Stimulated activated memory B cell treated with anti-CD40 and anti-IgM and Interleukin-4, amounts not matched to agents 10 μg/mL and 1 μg/mL and 100 μg/mL, for 72 hours (primary cell): ENCODE measurements around the gene TOGARAM2.

ENCODE experiments used
- ATAC-seq: fragments of 150-1000 bp; cut with Tn5 transposase; 2 replicates; pipeline ENCODE4 v1.10.0; 2021
- H3K27ac Mint-ChIP-seq: one replicate; pipeline ENCODE4 v1.8.0; 2022; ENCODE audit warnings: mild to moderate bottlenecking, mixed read lengths
- H3K27me3 Mint-ChIP-seq: one replicate; pipeline ENCODE4 v1.8.0; 2022; ENCODE audit warnings: mixed read lengths
- H3K36me3 Mint-ChIP-seq: one replicate; pipeline ENCODE4 v1.8.0; 2022; ENCODE audit warnings: mixed read lengths
- H3K4me1 Mint-ChIP-seq: one replicate; pipeline ENCODE4 v1.8.0; 2022; ENCODE audit warnings: mixed read lengths
- H3K4me3 Mint-ChIP-seq: one replicate; pipeline ENCODE4 v1.8.0; 2022; ENCODE audit warnings: mild to moderate bottlenecking, moderate library complexity, mixed read lengths
- H3K9me3 Mint-ChIP-seq: one replicate; pipeline ENCODE4 v1.8.0; 2022; ENCODE audit warnings: mixed read lengths

Gene TOGARAM2

DNA sequence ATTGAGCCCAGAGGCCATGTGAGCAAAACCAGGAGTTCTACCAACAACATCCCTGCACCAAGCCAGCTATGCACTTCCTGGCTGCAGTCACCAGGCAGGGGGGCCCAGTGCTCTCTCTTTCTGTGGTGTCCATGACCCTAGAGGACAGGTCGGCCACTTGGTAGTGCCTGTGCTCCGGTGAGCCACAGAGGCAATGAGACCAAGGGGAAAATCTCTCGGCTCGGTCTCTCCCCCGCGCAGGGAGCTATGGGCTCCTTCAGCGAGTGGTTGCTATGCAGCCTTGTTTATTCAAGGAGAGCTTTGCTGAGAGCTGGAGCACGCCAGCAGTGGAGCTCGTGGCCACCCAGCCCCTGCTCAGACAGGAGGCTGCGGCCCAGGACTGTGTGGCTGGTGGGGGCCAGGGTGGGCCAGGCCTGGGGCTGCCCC is at the start of gene TOGARAM2:
Gene TOGARAM2 (plus strand): TSS at position 283 of the 426 bp plus-strand sequence. CDS start 13,537 bp downstream, outside the sequence.
- Mint-ChIP-seq H3K4me1 (no peaks in the 10 kb centered on the region), H3K9me3 (no peaks in the 10 kb centered on the region), H3K36me3 (no peaks in the 10 kb centered on the region), H3K4me3 (no peak within 1 kb of the TSS), H3K27me3 (peaks cover 17% of the 10 kb centered on the region), H3K27ac (no peak within 1 kb of the TSS)
- ATAC-seq, result no peak

DNA sequence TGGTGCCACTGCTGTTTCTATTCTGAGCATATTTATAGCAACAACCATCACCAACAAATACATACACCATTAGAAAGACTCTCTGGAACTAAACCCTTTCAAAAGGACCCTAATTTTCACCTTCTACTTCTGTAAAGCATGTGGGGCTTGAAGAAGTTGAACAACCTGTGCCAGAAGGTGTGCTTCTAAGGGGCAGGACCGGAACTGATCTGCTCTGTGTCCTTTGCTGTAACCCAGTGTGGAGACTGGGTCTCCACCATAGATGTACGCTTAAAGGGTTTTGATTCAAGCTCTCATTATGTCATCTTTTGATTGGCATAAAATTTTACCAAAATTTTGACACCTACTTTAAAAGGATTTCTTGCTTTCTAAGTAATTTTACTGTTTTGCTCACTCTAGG is 46.3 kb upstream of the TOGARAM2 start:
- no peak overlapping the region for H3K27ac Mint-ChIP-seq
- ATAC-seq, result no peak
- H3K27me3 Mint-ChIP-seq, result no peaks in the 10 kb centered on the region
- H3K4me1 Mint-ChIP-seq, result no peaks in the 10 kb centered on the region
- no peak overlapping the region for H3K4me3 Mint-ChIP-seq
- H3K36me3 Mint-ChIP-seq, result peaks cover 57% of the 10 kb centered on the region
- no peaks in the 10 kb centered on the region for H3K9me3 Mint-ChIP-seq

DNA sequence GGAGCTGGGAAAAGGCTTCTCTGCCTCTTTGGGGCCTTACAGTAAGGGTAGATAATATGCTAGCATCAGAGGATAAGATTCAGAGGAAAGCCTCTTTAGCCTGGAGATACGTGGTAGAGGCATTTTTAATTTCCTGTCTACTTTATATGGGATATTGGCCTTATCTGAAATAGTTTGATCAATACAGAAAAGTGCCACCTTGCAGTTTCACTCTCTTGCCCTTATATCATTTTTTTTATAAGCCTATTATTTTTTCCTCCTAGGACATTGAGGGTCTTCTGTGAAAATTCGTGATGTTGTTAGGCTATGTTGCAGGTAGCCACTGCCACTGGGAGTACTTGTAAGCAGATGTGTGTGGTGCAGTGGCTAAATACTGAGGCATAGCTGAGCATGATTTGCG is 40.1 kb upstream of the TOGARAM2 start:
- no peaks in the 10 kb centered on the region for H3K4me1 Mint-ChIP-seq
- H3K27me3 Mint-ChIP-seq, result no peaks in the 10 kb centered on the region
- H3K4me3 Mint-ChIP-seq, result no peak overlapping the region
- H3K9me3 Mint-ChIP-seq, result no peaks in the 10 kb centered on the region
- peaks cover 84% of the 10 kb centered on the region for H3K36me3 Mint-ChIP-seq
- no peak for ATAC-seq
- H3K27ac Mint-ChIP-seq, result no peak overlapping the region

DNA sequence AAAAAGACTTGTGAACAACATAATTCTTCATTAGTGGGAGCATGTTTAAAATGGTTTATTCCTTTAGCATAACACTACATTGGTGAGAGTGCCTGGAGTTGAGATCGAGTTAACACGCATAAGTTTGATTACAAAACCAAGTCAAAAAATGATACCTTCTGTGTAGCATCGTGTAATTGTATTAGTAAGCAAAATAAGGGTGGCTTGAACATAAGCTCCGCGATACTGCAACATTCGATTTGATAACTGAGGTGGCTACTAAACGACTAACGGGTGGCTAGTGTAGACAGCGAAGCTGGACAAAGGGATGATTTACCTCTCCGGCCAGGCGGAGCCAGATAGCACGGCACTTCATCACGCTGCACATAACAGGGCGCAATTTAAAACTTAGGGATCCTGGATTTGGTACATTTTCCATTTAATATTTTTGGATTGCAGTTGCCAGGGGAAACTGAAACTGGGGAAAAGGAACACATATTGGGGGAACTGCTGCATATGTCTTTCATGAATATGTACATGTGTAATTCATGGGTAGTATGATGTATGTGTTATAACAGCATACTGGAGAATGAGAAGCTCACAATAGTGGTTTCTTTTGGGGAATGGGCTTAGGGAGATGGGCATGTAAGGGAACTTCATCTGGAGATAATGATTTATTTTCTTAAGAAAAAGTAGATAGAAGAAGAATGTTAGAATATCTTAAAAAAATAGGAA is 36.4 kb upstream of the TOGARAM2 start:
- no peaks in the 10 kb centered on the region for H3K27me3 Mint-ChIP-seq
- H3K36me3 Mint-ChIP-seq, result peaks cover 73% of the 10 kb centered on the region
- no peak overlapping the region for H3K4me3 Mint-ChIP-seq
- peaks cover 1% of the 10 kb centered on the region for H3K4me1 Mint-ChIP-seq
- no peak overlapping the region for H3K27ac Mint-ChIP-seq
- no peak for ATAC-seq
- H3K9me3 Mint-ChIP-seq, result no peaks in the 10 kb centered on the region

DNA sequence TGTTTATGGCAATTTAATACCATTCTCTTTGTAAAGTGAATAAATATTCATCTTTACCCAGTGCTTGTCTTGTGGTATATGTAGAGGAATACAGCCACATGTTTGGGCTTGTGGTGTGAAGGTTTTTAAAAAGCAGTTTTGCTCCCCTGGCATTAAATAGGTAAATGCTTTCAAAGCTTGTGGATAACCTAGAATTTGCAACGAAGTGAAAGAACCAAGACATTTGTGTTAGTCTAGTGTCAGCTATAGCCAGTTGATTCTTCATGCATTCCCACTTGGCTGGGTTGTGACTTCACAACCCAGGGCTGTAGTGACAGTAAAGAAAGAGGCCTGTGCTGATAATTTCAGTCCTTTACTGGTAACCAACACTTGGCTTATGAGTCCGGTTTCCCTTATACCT is 32.9 kb upstream of the TOGARAM2 start:
- H3K36me3 Mint-ChIP-seq, result peaks cover 55% of the 10 kb centered on the region
- no peaks in the 10 kb centered on the region for H3K27me3 Mint-ChIP-seq
- no peak for ATAC-seq
- H3K4me1 Mint-ChIP-seq, result peaks cover 24% of the 10 kb centered on the region
- no peak overlapping the region for H3K4me3 Mint-ChIP-seq
- no peak overlapping the region for H3K27ac Mint-ChIP-seq
- H3K9me3 Mint-ChIP-seq, result no peaks in the 10 kb centered on the region

DNA sequence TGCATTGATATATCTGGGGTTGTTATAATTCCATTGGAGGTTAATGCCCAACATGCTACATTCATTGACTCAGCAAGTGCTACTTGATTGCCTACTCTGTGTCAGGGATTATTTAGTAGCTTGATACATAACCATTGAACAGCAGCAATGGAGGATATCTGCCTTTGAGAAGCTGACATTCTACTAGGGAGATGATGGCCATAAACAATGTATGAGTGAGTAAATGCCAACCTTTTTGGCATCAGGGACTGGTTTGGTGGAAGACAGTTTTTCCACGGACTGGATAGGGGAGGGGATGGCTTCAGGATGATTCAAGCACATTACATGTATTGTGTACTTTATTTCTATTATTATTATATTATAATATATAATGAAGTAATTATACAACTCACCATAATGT is 31.9 kb upstream of the TOGARAM2 start:
- H3K27ac Mint-ChIP-seq, result no peak overlapping the region
- no peaks in the 10 kb centered on the region for H3K9me3 Mint-ChIP-seq
- no peaks in the 10 kb centered on the region for H3K27me3 Mint-ChIP-seq
- no peak for ATAC-seq
- no peak overlapping the region for H3K4me3 Mint-ChIP-seq
- H3K36me3 Mint-ChIP-seq, result peaks cover 44% of the 10 kb centered on the region
- peaks cover 24% of the 10 kb centered on the region for H3K4me1 Mint-ChIP-seq

DNA sequence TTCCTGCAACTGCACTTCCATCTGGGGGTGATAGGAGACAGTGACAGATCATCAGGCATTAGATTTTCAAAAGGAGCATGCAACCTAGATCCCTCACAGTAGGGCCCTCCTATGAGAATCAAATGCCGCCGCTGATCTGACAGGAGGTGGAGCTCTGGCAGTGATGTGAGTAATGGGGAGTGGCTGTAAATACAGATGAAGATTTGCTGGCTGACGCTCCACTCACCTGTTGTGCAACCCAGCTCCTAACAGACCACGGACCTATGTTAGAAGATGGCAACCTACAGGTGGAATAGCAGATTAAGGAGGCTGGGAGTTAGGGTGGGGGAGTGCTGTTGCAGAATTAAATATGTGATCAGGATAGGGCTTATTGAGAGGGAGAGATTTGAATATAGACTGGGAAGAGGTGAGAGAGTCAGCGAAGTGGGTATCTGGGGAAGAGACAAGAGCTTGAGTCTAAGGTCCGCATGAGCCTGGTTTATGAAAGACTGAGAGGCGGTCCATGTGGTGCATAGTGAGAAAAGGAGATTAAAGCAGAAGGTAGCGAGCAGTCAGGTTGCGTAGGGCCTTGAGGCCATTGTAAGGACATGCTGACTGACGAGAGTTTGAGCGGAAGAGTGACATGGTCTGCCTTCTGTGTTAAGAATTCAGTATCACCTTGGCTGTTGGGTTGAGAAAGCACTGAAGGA is 31.3 kb upstream of the TOGARAM2 start:
- peaks cover 24% of the 10 kb centered on the region for H3K4me1 Mint-ChIP-seq
- no peak for ATAC-seq
- H3K27me3 Mint-ChIP-seq, result no peaks in the 10 kb centered on the region
- H3K36me3 Mint-ChIP-seq, result peaks cover 39% of the 10 kb centered on the region
- no peaks in the 10 kb centered on the region for H3K9me3 Mint-ChIP-seq
- no peak overlapping the region for H3K4me3 Mint-ChIP-seq
- no peak overlapping the region for H3K27ac Mint-ChIP-seq

DNA sequence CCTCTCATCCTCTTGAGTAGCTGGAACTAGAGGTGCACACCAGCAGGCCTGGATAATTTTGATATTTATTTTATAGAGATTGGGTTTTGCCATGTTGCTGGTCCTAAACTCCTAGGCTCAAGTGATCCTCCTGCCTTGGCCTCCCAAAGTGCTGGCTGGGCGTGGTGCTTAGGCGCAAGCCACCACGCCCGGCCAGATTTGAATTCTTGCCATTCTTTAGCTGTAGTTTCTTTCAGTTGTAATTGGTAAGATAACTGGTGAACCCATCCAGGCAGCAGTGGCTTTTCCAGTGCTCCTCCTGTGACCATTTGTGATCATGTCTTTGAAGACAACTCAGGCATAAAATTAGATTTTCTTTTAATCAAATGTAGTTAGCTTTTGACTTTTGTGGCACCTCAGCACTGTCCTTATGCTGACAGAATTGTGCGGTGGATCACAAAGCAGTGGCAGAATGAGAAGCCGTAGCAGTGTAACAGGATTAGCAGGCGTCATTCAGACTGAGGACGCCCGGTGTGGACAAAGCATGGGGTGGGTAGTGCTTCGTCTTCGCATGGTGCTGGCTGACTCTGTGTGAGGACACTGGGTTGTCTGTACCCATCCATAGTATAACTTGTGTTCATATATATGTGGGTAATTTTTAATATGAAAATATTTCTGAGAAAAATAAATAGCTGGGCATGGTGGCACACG is 30.0 kb upstream of the TOGARAM2 start:
- peaks cover 28% of the 10 kb centered on the region for H3K36me3 Mint-ChIP-seq
- no peaks in the 10 kb centered on the region for H3K27me3 Mint-ChIP-seq
- peaks cover 24% of the 10 kb centered on the region for H3K4me1 Mint-ChIP-seq
- no peaks in the 10 kb centered on the region for H3K9me3 Mint-ChIP-seq
- no peak overlapping the region for H3K4me3 Mint-ChIP-seq
- no peak for ATAC-seq
- H3K27ac Mint-ChIP-seq, result no peak overlapping the region

DNA sequence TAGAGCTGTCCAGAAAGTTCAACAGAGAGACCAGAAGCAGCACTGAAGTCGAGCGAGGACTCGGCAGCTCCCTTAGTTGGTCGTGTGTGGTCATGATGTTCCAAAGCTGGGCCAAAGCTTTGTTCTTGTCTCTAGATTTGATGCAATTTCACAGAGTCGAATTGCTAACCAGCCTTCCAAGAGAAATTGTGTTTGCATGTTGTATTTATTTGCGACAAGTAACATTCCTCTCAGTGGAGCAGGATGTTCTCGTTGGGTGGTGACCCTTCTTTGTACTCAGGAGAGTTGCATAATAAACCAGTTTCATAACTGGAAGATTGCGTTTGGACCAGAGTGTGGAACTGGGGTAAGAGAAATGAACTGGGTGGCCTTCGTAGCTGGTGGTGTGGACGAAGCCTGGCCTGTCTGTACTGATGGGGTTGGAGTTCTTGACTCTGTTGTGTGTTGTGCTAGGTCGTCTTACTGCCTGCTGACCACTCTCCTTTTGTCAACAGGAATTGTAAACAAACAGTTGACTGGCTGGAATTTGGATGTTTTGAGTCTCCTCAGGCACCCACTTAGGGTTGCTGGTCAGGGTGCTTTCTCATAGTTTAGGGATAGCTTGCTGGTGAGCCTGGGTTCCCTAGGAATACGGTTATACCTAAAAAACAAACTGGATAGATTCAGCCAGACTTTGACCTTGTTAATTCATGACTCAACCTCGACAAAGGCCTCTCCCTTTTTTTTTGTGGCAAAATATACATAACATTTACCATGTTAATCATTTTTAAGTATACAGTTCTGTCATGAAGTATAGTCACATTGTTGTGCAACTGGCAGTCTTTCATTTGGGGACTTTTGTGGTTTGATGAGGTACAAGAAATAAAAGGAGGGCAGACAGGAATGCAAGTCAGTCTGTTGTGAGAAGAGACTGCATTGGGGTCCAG is 28.9 kb upstream of the TOGARAM2 start:
- Mint-ChIP-seq H3K27me3 (no peaks in the 10 kb centered on the region), H3K4me1 (peaks cover 24% of the 10 kb centered on the region), H3K9me3 (no peaks in the 10 kb centered on the region), H3K36me3 (peaks cover 21% of the 10 kb centered on the region), H3K27ac (no peak overlapping the region), H3K4me3 (no peak overlapping the region)
- no peak for ATAC-seq

DNA sequence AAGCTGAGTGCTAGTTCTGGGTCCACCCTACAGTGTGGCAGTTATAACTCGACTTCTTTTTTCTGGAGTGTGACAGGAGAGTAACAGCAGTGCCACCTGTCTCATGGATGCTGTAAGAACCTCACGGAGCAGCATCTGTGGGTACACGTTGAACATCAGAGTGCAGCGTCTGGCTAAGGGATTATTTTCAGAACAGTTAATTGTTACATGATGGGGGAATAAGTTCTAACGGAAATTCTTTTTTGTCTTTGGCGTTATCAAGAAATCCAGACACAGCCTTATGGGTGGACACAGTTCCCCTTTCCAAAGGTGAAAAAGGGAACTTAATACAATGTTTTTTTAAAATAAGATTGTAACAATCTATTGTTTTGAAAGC is 28.3 kb upstream of the TOGARAM2 start:
- Mint-ChIP-seq H3K9me3 (no peaks in the 10 kb centered on the region), H3K4me1 (peaks cover 24% of the 10 kb centered on the region), H3K27me3 (no peaks in the 10 kb centered on the region), H3K27ac (no peak overlapping the region), H3K36me3 (peaks cover 21% of the 10 kb centered on the region), H3K4me3 (no peak overlapping the region)
- no peak for ATAC-seq

DNA sequence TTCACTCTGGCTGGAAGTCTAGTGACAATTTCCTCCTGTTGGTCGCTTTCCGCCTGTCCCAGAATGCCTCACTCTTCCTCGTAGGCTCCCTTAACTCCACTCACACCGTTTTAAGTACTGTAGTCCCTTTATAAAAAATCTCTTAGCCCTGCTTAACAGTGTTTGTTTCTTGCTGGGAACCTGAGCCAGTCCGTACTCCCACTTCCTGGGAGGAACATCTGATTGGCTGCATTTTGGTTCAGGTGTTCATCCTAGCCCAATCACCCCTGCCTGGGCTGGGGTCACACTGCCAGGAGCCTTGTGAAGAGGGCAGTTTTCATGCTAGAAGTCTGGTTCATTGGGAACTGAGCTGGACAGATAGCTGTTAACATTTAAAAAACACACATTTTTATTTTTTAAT is 25.6 kb upstream of the TOGARAM2 start:
- H3K36me3 Mint-ChIP-seq, result peaks cover under 1% of the 10 kb centered on the region
- H3K4me1 Mint-ChIP-seq, result peaks cover 15% of the 10 kb centered on the region
- ATAC-seq, result no peak
- no peak overlapping the region for H3K4me3 Mint-ChIP-seq
- no peaks in the 10 kb centered on the region for H3K9me3 Mint-ChIP-seq
- H3K27ac Mint-ChIP-seq, result no peak overlapping the region
- H3K27me3 Mint-ChIP-seq, result no peaks in the 10 kb centered on the region

DNA sequence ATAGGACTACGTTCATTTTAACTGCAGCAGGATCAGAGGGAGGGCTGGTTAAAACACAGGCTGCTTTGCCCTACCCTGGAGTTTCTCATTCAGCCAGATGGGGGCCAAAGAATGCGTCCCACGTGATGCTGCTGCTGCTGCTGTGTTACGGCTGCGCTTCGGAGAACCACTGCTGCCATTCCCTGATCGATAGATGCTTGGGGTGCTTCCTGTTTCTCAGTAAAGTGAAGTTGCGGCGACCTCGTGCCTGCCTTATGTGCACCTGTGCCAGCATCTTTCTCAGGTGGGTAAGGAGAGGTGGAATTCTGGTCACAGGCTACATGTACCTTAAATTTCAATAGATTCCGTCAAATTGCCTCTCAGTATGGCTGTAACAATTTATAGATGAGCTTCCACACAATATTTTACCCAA is 24.7 kb upstream of the TOGARAM2 start:
- H3K9me3 Mint-ChIP-seq, result no peaks in the 10 kb centered on the region
- no peaks in the 10 kb centered on the region for H3K36me3 Mint-ChIP-seq
- no peaks in the 10 kb centered on the region for H3K27me3 Mint-ChIP-seq
- no peak overlapping the region for H3K27ac Mint-ChIP-seq
- H3K4me3 Mint-ChIP-seq, result no peak overlapping the region
- ATAC-seq, result peak; percentile 54
- H3K4me1 Mint-ChIP-seq, result peaks cover 14% of the 10 kb centered on the region

DNA sequence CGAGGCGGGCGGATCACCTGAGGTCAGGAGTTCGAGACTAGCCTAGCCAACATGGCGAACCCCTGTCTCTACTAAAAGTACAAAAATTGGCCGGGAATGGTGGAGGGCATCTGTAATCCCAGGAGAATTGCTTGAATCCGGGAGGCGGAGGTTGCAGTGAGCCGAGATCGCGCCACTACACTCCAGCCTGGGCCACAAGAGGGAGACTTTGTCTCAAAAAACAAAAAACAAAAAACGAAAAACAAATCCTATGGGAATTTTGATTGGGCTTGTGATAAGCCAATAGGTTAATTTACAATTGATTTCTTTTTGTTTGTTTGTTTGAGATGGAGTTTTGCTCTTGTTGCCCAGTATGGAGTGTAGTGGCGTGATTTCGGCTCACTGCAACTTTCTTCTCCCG is 24.2 kb upstream of the TOGARAM2 start:
- Mint-ChIP-seq H3K9me3 (no peaks in the 10 kb centered on the region), H3K4me1 (peaks cover 12% of the 10 kb centered on the region), H3K27ac (no peak overlapping the region), H3K36me3 (no peaks in the 10 kb centered on the region), H3K4me3 (no peak overlapping the region), H3K27me3 (no peaks in the 10 kb centered on the region)
- ATAC-seq, result no peak

DNA sequence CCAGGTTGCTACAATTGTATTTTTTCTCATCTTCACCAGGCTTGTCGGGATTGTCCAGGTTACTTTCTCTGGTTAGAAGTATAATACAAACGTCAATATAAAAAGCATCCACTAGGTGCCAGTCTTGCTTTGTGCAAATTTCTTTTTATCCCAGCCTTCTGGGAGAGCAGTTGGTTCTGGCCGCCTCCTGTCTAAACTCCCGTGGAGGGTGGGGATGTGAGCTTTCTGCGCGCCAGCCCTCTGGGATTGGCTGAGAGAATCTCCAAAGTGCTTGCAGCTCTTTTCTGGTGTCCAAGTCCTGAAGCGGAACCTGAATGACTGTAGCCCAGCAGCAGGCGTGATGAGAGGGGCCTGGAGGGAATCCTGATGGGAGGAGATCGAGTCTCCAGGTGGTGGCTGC is 22.4 kb upstream of the TOGARAM2 start:
- H3K9me3 Mint-ChIP-seq, result no peaks in the 10 kb centered on the region
- H3K27me3 Mint-ChIP-seq, result no peaks in the 10 kb centered on the region
- H3K36me3 Mint-ChIP-seq, result no peaks in the 10 kb centered on the region
- H3K27ac Mint-ChIP-seq, result no peak overlapping the region
- H3K4me1 Mint-ChIP-seq, result no peaks in the 10 kb centered on the region
- no peak overlapping the region for H3K4me3 Mint-ChIP-seq
- no peak for ATAC-seq

DNA sequence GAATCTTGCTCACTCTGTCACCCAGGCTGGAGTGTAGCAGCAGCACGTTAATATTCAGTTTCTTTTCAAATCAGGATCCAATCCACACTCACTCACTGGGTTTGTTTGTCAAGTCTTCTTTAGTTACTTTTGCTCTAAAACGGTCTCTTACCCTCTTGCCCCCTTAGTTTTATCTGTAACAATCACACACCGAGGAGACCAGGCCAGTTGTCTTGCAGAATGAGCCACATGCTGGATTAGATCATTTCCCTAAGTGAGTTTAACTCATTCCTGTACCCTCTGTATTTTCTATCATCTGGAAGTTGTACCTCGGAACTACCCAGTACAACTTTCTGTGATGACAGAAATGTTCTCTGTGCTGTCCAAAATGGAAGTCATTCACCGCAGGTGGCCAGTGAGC is 20.7 kb upstream of the TOGARAM2 start:
- Mint-ChIP-seq H3K9me3 (no peaks in the 10 kb centered on the region), H3K27me3 (no peaks in the 10 kb centered on the region), H3K4me1 (no peaks in the 10 kb centered on the region), H3K36me3 (no peaks in the 10 kb centered on the region), H3K4me3 (no peak overlapping the region), H3K27ac (no peak overlapping the region)
- no peak for ATAC-seq
